ENCODE data around the gene KLK14. TPM values are rescaled to one million over a fixed set of nuclear protein-coding genes. Genes with fewer than 3 reads are reported as not detected.

The KLK14 gene
- total RNA-seq, 4 donors from 2014 or later = not detected

- ATAC-seq (ENCODE audit: low FRiP score) (no peak), DNase-seq (ENCODE audit: low spot score) (no peak)
- no peak for TF ChIP-seq CTCF (IDR thresholded peaks at IDR 0.05)
These were observed 28.9 kb upstream of the KLK14 start for GRCh38 chr19:51111606-51112005.

GRCh38 chr19:51110666-51110971 is 27.9 kb upstream of the KLK14 start:
- DNase-seq (ENCODE audit: low spot score) = no peak
- ATAC-seq (ENCODE audit: low FRiP score) = no peak
- no peak for TF ChIP-seq CTCF (IDR thresholded peaks at IDR 0.05)

DNA sequence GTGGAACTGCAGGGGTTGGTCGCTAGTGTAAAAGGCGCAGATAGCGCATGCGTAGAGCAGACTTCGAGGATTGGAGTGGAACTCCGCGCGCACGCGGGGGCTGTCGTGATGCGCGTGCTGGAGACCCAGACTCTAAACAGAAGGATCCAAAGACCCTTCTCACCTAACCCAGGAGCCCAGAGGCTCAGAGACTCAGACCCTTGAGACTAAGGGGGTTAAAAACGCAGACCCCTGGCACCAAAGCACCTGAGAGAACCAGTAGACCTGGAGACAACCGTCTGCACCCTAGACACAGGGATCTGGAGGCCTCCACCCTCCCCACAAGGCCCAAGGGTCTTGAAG is 26.1 kb upstream of the KLK14 start:
- no peak for DNase-seq (ENCODE audit: low spot score)
- peak; percentile 24 for ATAC-seq (ENCODE audit: low FRiP score)
- no peak for TF ChIP-seq CTCF (IDR thresholded peaks at IDR 0.05)

DNA sequence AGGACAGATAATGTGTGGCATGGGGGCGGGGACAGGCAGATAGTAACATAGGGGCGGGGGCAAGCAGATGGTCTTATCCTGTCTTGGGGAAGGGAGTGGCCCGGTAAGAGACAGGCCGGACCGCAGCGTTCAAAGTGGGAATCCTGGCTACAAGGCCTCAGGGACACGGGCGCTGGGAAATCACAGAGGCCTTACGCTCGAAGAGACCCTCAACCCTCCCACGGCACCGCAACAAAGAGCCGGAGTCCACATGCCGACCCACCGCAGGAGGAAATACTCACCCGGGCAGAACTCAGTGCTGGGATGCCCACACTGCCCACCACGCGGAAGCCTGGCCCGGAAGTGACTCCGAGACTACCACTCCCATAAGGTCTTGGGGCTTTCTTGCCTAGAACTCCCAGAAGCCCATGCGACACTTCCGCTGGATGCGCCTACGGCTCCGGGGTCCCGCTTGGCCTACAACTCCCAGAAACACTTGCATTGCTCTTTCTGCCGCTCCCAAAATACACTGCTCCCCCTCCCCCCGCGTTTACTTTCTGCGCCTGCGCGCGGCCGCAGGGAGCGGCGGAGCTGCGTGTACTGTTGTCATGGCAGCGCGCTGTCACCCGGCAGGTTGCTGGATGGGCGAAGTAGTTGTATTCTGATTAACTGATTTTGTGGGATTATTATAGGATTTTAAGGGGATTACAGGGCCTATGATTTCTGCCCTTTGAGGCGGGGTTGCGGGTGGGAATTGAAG is 25.5 kb upstream of the KLK14 start, which contains the start of gene CTU1:
TSS of gene CTU1 (minus strand) at position 344 of the 739 bp plus-strand sequence. CDS start 3,840 bp downstream, outside the sequence.
- TF ChIP-seq CTCF (IDR thresholded peaks at IDR 0.05) = no peak
- DNase-seq (ENCODE audit: low spot score) (peak; percentile 89), ATAC-seq (ENCODE audit: low FRiP score) (peak; percentile 98)

GRCh38 chr19:51107406-51108065 is 24.8 kb upstream of the KLK14 start:
- DNase-seq (ENCODE audit: low spot score) (peak; percentile 31), ATAC-seq (ENCODE audit: low FRiP score) (no peak)
- no peak for TF ChIP-seq CTCF (IDR thresholded peaks at IDR 0.05)

GRCh38 chr19:51103926-51104341 is 21.2 kb upstream of the KLK14 start:
- no peak for ATAC-seq (ENCODE audit: low FRiP score)
- TF ChIP-seq CTCF (IDR thresholded peaks at IDR 0.05) = no peak
- DNase-seq (ENCODE audit: low spot score) = no peak

DNA sequence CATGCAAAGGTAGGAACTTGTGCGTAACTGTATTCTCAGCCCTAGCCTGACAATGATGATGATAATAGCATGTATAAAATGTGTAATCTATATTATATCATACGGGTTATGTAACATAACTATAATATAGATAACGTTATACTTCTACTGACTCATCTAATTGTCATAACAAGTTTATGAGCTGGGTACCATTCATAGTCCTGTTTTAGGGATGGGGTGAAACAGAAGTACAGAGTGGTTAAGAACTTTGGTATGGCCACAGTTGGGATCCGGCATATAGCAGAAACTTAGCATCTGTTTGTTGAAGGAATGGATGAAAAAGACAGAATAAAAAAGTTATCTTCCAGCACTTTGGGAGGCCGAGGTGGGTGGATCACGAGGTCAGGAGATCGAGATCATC is 20.3 kb upstream of the KLK14 start:
- TF ChIP-seq CTCF (IDR thresholded peaks at IDR 0.05) = no peak
- no peak for ATAC-seq (ENCODE audit: low FRiP score)
- DNase-seq (ENCODE audit: low spot score) = no peak
